Measurements from ENCODE around the gene FOXM1.

DNA sequence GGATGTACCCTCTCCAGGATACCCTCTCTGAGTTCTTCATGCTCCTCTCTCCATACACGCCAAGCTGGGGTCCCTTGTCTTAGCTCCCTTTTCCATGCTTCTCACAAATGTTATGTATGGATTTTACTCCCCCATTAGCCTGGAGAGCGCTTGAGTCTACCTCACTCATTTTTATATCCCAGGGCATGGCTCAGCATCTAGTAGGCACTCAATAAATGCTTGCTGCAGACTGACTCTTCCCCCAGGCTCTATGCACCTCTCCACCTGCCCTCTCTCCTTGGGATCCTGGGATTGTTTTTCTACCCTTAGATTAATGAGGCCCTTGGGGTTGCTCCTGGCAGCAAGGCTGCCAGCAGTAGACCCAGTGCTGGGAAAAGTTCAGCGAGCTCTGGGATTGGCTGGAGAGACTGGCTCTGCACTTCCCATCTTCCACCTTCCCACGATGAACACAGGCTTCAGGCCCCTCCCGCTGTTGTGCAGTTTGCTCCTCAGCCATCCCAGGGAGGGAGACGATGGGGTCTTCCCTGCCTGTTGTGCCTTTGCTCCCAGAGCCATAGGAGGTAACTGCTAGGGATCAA, 44.3 kb downstream of the FOXM1 start:
- TF ChIP-seq, protein P1, sequence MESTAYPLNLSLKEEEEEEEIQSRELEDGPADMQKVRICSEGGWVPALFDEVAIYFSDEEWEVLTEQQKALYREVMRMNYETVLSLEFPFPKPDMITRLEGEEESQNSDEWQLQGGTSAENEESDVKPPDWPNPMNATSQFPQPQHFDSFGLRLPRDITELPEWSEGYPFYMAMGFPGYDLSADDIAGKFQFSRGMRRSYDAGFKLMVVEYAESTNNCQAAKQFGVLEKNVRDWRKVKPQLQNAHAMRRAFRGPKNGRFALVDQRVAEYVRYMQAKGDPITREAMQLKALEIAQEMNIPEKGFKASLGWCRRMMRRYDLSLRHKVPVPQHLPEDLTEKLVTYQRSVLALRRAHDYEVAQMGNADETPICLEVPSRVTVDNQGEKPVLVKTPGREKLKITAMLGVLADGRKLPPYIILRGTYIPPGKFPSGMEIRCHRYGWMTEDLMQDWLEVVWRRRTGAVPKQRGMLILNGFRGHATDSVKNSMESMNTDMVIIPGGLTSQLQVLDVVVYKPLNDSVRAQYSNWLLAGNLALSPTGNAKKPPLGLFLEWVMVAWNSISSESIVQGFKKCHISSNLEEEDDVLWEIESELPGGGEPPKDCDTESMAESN (CRISPR knock-in tag; conservative IDR thresholded peaks at IDR 0.05), result no peak
- TF ChIP-seq, protein P2, sequence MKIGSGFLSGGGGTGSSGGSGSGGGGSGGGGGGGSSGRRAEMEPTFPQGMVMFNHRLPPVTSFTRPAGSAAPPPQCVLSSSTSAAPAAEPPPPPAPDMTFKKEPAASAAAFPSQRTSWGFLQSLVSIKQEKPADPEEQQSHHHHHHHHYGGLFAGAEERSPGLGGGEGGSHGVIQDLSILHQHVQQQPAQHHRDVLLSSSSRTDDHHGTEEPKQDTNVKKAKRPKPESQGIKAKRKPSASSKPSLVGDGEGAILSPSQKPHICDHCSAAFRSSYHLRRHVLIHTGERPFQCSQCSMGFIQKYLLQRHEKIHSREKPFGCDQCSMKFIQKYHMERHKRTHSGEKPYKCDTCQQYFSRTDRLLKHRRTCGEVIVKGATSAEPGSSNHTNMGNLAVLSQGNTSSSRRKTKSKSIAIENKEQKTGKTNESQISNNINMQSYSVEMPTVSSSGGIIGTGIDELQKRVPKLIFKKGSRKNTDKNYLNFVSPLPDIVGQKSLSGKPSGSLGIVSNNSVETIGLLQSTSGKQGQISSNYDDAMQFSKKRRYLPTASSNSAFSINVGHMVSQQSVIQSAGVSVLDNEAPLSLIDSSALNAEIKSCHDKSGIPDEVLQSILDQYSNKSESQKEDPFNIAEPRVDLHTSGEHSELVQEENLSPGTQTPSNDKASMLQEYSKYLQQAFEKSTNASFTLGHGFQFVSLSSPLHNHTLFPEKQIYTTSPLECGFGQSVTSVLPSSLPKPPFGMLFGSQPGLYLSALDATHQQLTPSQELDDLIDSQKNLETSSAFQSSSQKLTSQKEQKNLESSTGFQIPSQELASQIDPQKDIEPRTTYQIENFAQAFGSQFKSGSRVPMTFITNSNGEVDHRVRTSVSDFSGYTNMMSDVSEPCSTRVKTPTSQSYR (CRISPR knock-in tag; IDR thresholded peaks at IDR 0.05; ENCODE audit: borderline replicate concordance), result no peak
- TF ChIP-seq MEIS2 (CRISPR knock-in tag; IDR thresholded peaks at IDR 0.05) (no peak), U2AF1 (optimal IDR thresholded peaks at IDR 0.05; ENCODE audit: low read depth, low read length) (no peak), ARNT2 (CRISPR knock-in tag; IDR thresholded peaks at IDR 0.05; ENCODE audit: low read depth) (no peak), SRF (IDR thresholded peaks at IDR 0.05; ENCODE audit: low read depth, low read length) (no peak), JARID2 (CRISPR knock-in tag; IDR thresholded peaks at IDR 0.05; ENCODE audit: insufficient replicate concordance) (no peak), TCF7 (IDR thresholded peaks at IDR 0.05; ENCODE audit: low read depth) (no peak)
- TF ChIP-seq, protein P3, sequence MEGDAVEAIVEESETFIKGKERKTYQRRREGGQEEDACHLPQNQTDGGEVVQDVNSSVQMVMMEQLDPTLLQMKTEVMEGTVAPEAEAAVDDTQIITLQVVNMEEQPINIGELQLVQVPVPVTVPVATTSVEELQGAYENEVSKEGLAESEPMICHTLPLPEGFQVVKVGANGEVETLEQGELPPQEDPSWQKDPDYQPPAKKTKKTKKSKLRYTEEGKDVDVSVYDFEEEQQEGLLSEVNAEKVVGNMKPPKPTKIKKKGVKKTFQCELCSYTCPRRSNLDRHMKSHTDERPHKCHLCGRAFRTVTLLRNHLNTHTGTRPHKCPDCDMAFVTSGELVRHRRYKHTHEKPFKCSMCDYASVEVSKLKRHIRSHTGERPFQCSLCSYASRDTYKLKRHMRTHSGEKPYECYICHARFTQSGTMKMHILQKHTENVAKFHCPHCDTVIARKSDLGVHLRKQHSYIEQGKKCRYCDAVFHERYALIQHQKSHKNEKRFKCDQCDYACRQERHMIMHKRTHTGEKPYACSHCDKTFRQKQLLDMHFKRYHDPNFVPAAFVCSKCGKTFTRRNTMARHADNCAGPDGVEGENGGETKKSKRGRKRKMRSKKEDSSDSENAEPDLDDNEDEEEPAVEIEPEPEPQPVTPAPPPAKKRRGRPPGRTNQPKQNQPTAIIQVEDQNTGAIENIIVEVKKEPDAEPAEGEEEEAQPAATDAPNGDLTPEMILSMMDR (CRISPR knock-in tag; IDR thresholded peaks at IDR 0.05), result no peak
- TF ChIP-seq, protein P4, sequence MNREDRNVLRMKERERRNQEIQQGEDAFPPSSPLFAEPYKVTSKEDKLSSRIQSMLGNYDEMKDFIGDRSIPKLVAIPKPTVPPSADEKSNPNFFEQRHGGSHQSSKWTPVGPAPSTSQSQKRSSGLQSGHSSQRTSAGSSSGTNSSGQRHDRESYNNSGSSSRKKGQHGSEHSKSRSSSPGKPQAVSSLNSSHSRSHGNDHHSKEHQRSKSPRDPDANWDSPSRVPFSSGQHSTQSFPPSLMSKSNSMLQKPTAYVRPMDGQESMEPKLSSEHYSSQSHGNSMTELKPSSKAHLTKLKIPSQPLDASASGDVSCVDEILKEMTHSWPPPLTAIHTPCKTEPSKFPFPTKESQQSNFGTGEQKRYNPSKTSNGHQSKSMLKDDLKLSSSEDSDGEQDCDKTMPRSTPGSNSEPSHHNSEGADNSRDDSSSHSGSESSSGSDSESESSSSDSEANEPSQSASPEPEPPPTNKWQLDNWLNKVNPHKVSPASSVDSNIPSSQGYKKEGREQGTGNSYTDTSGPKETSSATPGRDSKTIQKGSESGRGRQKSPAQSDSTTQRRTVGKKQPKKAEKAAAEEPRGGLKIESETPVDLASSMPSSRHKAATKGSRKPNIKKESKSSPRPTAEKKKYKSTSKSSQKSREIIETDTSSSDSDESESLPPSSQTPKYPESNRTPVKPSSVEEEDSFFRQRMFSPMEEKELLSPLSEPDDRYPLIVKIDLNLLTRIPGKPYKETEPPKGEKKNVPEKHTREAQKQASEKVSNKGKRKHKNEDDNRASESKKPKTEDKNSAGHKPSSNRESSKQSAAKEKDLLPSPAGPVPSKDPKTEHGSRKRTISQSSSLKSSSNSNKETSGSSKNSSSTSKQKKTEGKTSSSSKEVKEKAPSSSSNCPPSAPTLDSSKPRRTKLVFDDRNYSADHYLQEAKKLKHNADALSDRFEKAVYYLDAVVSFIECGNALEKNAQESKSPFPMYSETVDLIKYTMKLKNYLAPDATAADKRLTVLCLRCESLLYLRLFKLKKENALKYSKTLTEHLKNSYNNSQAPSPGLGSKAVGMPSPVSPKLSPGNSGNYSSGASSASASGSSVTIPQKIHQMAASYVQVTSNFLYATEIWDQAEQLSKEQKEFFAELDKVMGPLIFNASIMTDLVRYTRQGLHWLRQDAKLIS (CRISPR knock-in tag; IDR thresholded peaks at IDR 0.05), result no peak
